Endothelial cell of umbilical vein (primary cell): ENCODE data around the gene ENTREP1. TPM values are rescaled to one million over a fixed set of nuclear protein-coding genes. Genes with fewer than 3 reads are reported as not detected.

Source experiments
- BruUV-seq: library from RNA; stranded (reverse); fragments of 400-500 nt; replicated peaks from 2 replicates; lab custom pipeline; 2021; lab: Mats Ljungman, UMichigan
- CTCF ChIA-PET: fragments of 300-600, 350-600 bp; sonication (Branson Sonifier 250); formaldehyde crosslinking; loops from one replicate; lab custom pipeline; 2021; ENCODE audit warnings: antibody characterized with exemption, inconsistent platforms; lab: Charles Lee
- POLR2A ChIA-PET: fragments of 300-600, 350-600 bp; sonication (Branson Sonifier 250); formaldehyde crosslinking; loops from one replicate; lab custom pipeline; 2021; ENCODE audit warnings: antibody characterized with exemption, inconsistent platforms; lab: Charles Lee
- DNase-seq: peaks from one replicate; pipeline ENCODE4 v3.0.0-alpha.2; 2011; ENCODE audit warnings: low read depth, low spot score
- FAIRE-seq: peaks from 2 replicates; lab custom pipeline; 2011; peaks lifted over from hg19 to GRCh38; lab: Jason Lieb, UNC
- H2AFZ ChIP-seq: 2 replicates; pipeline ENCODE4 v1.6.0; 2012; ENCODE audit warnings: low read depth, low read length, control low read depth, inconsistent platforms
- H3K27ac ChIP-seq: 2 replicates; pipeline ENCODE4 v1.5.1; 2011; ENCODE audit warnings: low read depth, mild to moderate bottlenecking, control low read depth, low read length, moderate library complexity; ENCODE audit not compliant: insufficient read depth
- H3K27me3 ChIP-seq, 2 experiments: 2 replicates each; pipeline versions ENCODE4 v1.6.0 to v1.6.1; 2011; ENCODE audit warnings: low read length in 2 of 2, mixed read lengths in 1 of 2; ENCODE audit not compliant: control insufficient read depth in 2 of 2, insufficient read depth in 2 of 2
- H3K36me3 ChIP-seq, 2 experiments: 2 replicates in 1 of 2; 3 replicates in 1 of 2; pipeline ENCODE4 v1.5.1; 2011; ENCODE audit warnings: low read length in 2 of 2, mild to moderate bottlenecking in 1 of 2, moderate library complexity in 1 of 2; ENCODE audit not compliant: control insufficient read depth in 2 of 2, insufficient read depth in 2 of 2; ENCODE audit errors: extremely low read depth in 1 of 2
- H3K4me1 ChIP-seq: 3 replicates; pipeline ENCODE4 v1.5.1; 2011; ENCODE audit warnings: mild to moderate bottlenecking, low read length; ENCODE audit not compliant: control insufficient read depth, insufficient read depth; ENCODE audit errors: extremely low read depth
- H3K4me2 ChIP-seq: 2 replicates; pipeline ENCODE4 v1.6.1; 2011; ENCODE audit warnings: low read length, control low read depth, mixed read lengths; ENCODE audit not compliant: insufficient read depth
- H3K4me3 ChIP-seq, 3 experiments: fragments of 200-600 bp in 1 of 3; sonication (generic), shearing (Covaris generic) in 1 of 3; replicated peaks in 1 of 3; 2 replicates each; pipeline ENCODE4 v1.5.1; 2011 to 2016; ENCODE audit warnings: control low read depth in 3 of 3, low read length in 3 of 3, mild to moderate bottlenecking in 2 of 3, inconsistent platforms in 1 of 3, low read depth in 1 of 3, moderate library complexity in 1 of 3; ENCODE audit not compliant: insufficient read depth in 1 of 3
- H3K79me2 ChIP-seq: 2 replicates; pipeline ENCODE4 v1.6.0; 2012; ENCODE audit warnings: low read length, inconsistent platforms; ENCODE audit not compliant: control insufficient read depth, insufficient read depth
- H3K9ac ChIP-seq: replicated peaks from 2 replicates; pipeline ENCODE3; 2011; ENCODE audit warnings: low read length, control low read depth; ENCODE audit not compliant: insufficient read depth; ENCODE audit errors: extremely low read depth
- H3K9me1 ChIP-seq: replicated peaks from 3 replicates; pipeline ENCODE4 v1.6.0; 2011; ENCODE audit warnings: mild to moderate bottlenecking, low read length; ENCODE audit not compliant: control insufficient read depth, insufficient read depth; ENCODE audit errors: extremely low read depth
- H3K9me3 ChIP-seq: replicated peaks from 2 replicates; pipeline ENCODE4 v1.5.1; 2012; ENCODE audit warnings: low read length, inconsistent platforms; ENCODE audit not compliant: control insufficient read depth, insufficient read depth
- H4K20me1 ChIP-seq: replicated peaks from 2 replicates; pipeline ENCODE3; 2011; ENCODE audit warnings: mild to moderate bottlenecking, low read length; ENCODE audit not compliant: control insufficient read depth, insufficient read depth; ENCODE audit errors: extremely low read depth
- CTCF ChIP-seq, 2 donors: IDR thresholded peaks; 1 replicate in 1 of 2; 2 replicates in 1 of 2; pipeline ENCODE4 v1.5.1; 2011; ENCODE audit warnings: low read length in 2 of 2, mild to moderate bottlenecking in 2 of 2, moderate library complexity in 2 of 2, control low read depth in 1 of 2, inconsistent platforms in 1 of 2, low read depth in 1 of 2; ENCODE audit not compliant: insufficient read depth in 1 of 2; ENCODE audit errors: extremely low read depth in 1 of 2
- EZH2 ChIP-seq: IDR thresholded peaks from 2 replicates; pipeline ENCODE4 v1.6.1; 2012; ENCODE audit warnings: borderline replicate concordance, low read depth, mild to moderate bottlenecking, moderate library complexity, low read length, inconsistent platforms; ENCODE audit not compliant: severe bottlenecking
- FOS ChIP-seq: IDR thresholded peaks from 2 replicates; pipeline ENCODE4 v1.6.1; 2011; ENCODE audit warnings: mild to moderate bottlenecking, low read length, moderate library complexity, borderline replicate concordance; ENCODE audit not compliant: insufficient read depth
- GATA2 ChIP-seq: IDR thresholded peaks from 2 replicates; pipeline ENCODE4 v1.7.0; 2011; ENCODE audit warnings: low read depth, mild to moderate bottlenecking, moderate library complexity, mixed read lengths, low read length; ENCODE audit not compliant: insufficient read length, insufficient read depth
- JUN ChIP-seq: IDR thresholded peaks from 2 replicates; pipeline ENCODE4 v1.6.1; 2011; ENCODE audit warnings: borderline replicate concordance, low read depth; ENCODE audit not compliant: insufficient read length, insufficient read depth
- MAX ChIP-seq: IDR thresholded peaks from 2 replicates; pipeline ENCODE4 v1.6.1; 2011; ENCODE audit not compliant: insufficient read depth, insufficient read length
- MYC ChIP-seq: IDR thresholded peaks from one replicate; pipeline ENCODE4 v1.6.1; 2011; ENCODE audit warnings: mild to moderate bottlenecking, low read depth, low read length
- POLR2A ChIP-seq: IDR thresholded peaks from 2 replicates; pipeline ENCODE4 v1.6.1; 2012; ENCODE audit warnings: low read depth, mild to moderate bottlenecking, control low read depth, low read length
- POLR2AphosphoS5 ChIP-seq: IDR thresholded peaks from 2 replicates; pipeline ENCODE4 v1.6.1; 2012; ENCODE audit warnings: low read depth, mild to moderate bottlenecking, control low read depth, low read length, moderate library complexity; ENCODE audit not compliant: insufficient read depth
- dilution Hi-C: fragments of 300-500 bp; cut with MboI; formaldehyde crosslinking; loops from one replicate; pipeline ENCODE4 v1.15.0; 2019; ENCODE audit warnings: low sequenced_read_pairs; ENCODE audit not compliant: extremely low pct_ligation_motif_present
- intact Hi-C: fragments of 100-400 bp; cut with micrococcal nuclease; formaldehyde crosslinking; loops from one replicate; pipeline ENCODE4 v1.10.0; 2022
- polyA plus RNA-seq, 4 experiments: library from polyadenylated mRNA; depleted of rRNA in 3 of 4; stranded (reverse) in 3 of 4; unstranded in 1 of 4; fragments of >200 nt; gene quantifications; 2 replicates each; pipeline versions ENCODE4 v1.2.1 to v1.2.3, GENCODE V29; 2011 to 2012; ENCODE audit warnings: missing spikeins in 1 of 4
- total RNA-seq: library from RNA; stranded (reverse); gene quantifications from 2 replicates; pipeline ENCODE4 v1.2.3, GENCODE V29; 2021

Gene ENTREP1
- total and polyA plus RNA-seq, 2 donors (not counting 3 experiments of a cell fraction or from before 2014, with no cell fraction given) = 7.1 to 13.5 TPM

GRCh38 chr9:69430206-69430605 lies 105.2 kb downstream of the ENTREP1 start:
- TSS peak; percentile 23 for BruUV-seq
- H2AFZ ChIP-seq = no peak overlapping the region
- no peaks in the 10 kb centered on the region for H3K4me1 ChIP-seq
- no peak for TF ChIP-seq JUN
- no peak for TF ChIP-seq MAX
- TF ChIP-seq FOS = no peak
- TF ChIP-seq CTCF (IDR thresholded peaks at IDR 0.05; ENCODE audit: extremely low read depth in 1 of 2, insufficient read depth in 1 of 2, low read depth in 1 of 2, low read length in 2 of 2) = no peak
- TF ChIP-seq EZH2 = no peak
- TF ChIP-seq GATA2 = no peak
- no peak for TF ChIP-seq POLR2A
- TF ChIP-seq MYC = no peak
- no peak for TF ChIP-seq POLR2AphosphoS5
- no peaks in the 10 kb centered on the region for H3K9me3 ChIP-seq
- H3K27me3 ChIP-seq = no peaks in the 10 kb centered on the region
- FAIRE-seq = no peak
- intact Hi-C loops (no loop called here), dilution Hi-C loops (no loop called here)
- ChIA-PET POLR2A (no interaction called here), CTCF (no interaction called here)
- H3K9ac ChIP-seq = no peak overlapping the region
- no peaks in the 10 kb centered on the region for H3K79me2 ChIP-seq
- no peak for DNase-seq
- H3K27ac ChIP-seq = no peak overlapping the region
- no peak overlapping the region for H3K4me2 ChIP-seq
- H4K20me1 ChIP-seq = no peaks in the 10 kb centered on the region
- H3K36me3 ChIP-seq = peaks cover 0 to 2% of the 10 kb centered on the region in 2 experiments
- H3K4me3 ChIP-seq = no peak overlapping the region
- no peaks in the 10 kb centered on the region for H3K9me1 ChIP-seq
